Measurements from ENCODE around the gene MBTPS1. TPM values are rescaled to one million over a fixed set of nuclear protein-coding genes. Genes with fewer than 3 reads are reported as not detected.
A peak's percentile ranks its signal among the peaks of the same experiment; 100 is the strongest.
"Not testable (repeated sequence)": the region's sequence is repeated elsewhere in the genome, so short reads cannot be mapped to it uniquely, and the experiment has no call there.

Gene MBTPS1
- total RNA-seq, 6 experiments from 2014 or later: 34.5 to 45.6 (median 40.1) TPM

DNA sequence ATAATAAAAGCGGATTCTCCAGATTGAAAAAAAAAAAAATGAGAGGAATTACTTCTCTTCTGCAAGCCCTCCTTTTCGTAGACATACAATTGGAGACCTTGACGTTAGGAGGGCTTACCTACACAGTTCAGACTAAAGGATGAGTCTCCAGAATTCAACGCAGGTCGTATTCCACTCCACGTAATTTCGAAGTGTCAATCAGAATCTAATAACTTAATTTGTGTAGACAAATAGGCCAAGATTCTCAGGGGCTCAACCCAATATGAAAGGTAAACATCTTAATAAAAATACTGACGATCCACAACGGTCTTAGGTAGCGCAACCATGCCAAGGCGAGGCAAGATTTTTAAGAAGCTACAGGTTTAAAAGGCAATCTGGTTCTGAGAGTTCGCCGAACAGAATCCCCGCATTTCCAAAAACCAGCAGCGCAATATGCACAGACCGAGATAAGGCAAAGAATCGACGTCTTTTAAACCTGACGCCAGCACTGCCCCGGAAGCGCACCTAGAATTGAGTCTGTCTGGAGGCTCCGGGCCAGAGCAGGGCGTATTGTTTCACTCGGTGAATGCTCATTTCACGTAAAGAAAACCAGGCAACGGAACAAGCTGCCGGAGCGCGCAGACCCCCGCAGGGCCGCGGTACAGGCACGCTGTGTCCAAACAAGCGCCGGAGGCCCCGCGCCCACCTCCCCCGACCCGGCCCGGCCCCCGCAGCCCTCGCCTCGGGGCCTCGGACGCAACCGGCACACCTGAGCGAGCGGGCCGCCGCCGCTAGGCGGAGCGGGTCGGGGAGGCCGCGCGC, 623 bp downstream of the MBTPS1 start:
- TF ChIP-seq POLR2A (IDR thresholded peaks at IDR 0.05): no peak
- TF ChIP-seq, protein P1, sequence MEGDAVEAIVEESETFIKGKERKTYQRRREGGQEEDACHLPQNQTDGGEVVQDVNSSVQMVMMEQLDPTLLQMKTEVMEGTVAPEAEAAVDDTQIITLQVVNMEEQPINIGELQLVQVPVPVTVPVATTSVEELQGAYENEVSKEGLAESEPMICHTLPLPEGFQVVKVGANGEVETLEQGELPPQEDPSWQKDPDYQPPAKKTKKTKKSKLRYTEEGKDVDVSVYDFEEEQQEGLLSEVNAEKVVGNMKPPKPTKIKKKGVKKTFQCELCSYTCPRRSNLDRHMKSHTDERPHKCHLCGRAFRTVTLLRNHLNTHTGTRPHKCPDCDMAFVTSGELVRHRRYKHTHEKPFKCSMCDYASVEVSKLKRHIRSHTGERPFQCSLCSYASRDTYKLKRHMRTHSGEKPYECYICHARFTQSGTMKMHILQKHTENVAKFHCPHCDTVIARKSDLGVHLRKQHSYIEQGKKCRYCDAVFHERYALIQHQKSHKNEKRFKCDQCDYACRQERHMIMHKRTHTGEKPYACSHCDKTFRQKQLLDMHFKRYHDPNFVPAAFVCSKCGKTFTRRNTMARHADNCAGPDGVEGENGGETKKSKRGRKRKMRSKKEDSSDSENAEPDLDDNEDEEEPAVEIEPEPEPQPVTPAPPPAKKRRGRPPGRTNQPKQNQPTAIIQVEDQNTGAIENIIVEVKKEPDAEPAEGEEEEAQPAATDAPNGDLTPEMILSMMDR (IDR thresholded peaks at IDR 0.05): peak; percentile 21 to 45 (median 36)
- H3K4me3 ChIP-seq: peak overlapping the region; percentile 78 to 98 (median 96)
- H3K4me1 ChIP-seq: peaks cover 0 to 15% (median 0%) of the 10 kb centered on the region in 4 donors
- ATAC-seq (peak; percentile 35 to 45 (median 40)), DNase-seq (peak; percentile 64 to 73 (median 69))
- intact Hi-C loops (cut with DNase I): no loop called here
- H3K27me3 ChIP-seq: no peaks in the 10 kb centered on the region
- no peaks in the 10 kb centered on the region for H3K36me3 ChIP-seq
- H3K27ac ChIP-seq: peak overlapping the region; percentile 82 to 90 (median 84)
- no peaks in the 10 kb centered on the region for H3K9me3 ChIP-seq
- under 1% methylated on average over 24 of the region's 57 CpGs for WGBS (ENCODE audit: insufficient coverage, low coverage, low lambda C conversion rate, missing lambda C conversion rate)

DNA sequence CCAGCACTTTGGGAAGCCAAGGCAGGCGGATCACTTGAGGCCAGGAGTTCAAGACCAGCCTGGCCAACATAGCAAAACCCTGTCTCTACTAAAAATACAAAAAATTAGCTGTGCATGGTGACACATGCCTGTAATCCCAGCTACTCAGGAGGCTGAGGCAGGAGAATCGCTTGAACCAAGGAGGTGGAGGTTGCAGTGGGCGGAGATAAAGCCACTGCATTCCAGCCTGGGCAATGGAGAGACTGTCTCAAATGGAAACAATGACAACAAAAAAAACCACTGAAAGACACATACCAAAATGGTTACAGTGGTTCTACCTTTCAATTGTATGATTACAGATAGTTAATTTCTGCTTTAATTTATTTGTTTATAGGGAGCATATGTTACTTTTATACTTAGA, 4.8 kb downstream of the MBTPS1 start:
- H3K4me1 ChIP-seq: peaks cover 0 to 11% (median 0%) of the 10 kb centered on the region in 4 donors
- H3K4me3 ChIP-seq; H3K27ac ChIP-seq; H3K9me3 ChIP-seq; DNase-seq; ATAC-seq; H3K27me3 ChIP-seq; H3K36me3 ChIP-seq; intact Hi-C loops (cut with DNase I): not testable (repeated sequence)
- WGBS (ENCODE audit: insufficient coverage, low coverage, low lambda C conversion rate, missing lambda C conversion rate): 84% methylated on average over 3 of the region's 3 CpGs

DNA sequence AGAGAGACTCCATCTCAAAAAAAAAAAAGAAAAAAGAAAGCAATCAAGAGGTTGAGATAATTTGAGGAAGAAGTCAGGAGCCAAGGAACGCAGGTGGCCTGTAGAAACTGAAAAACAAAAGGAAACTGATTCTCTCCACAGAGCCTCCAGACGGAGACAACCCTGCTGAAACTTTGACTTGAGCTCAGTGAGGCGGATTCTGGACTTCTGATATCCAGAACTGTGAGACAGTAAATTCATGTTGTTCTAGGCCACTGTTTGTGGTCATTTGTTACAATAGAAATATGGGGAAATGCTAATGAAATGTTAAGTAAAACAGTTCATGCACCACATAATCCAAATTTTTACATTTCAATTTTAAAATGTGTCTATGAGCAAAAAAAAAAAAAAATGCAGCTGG, 5.2 kb downstream of the MBTPS1 start:
- DNase-seq: no peak
- 79% methylated on average over 2 of the region's 3 CpGs for WGBS (ENCODE audit: insufficient coverage, low coverage, low lambda C conversion rate, missing lambda C conversion rate)
- H3K4me3 ChIP-seq: no peak overlapping the region
- intact Hi-C loops (cut with DNase I): no loop called here
- no peaks in the 10 kb centered on the region for H3K9me3 ChIP-seq
- H3K4me1 ChIP-seq: peaks cover 0 to 11% (median 0%) of the 10 kb centered on the region in 4 donors
- H3K36me3 ChIP-seq: peaks cover 0 to 3% (median 0%) of the 10 kb centered on the region in 4 donors
- H3K27me3 ChIP-seq: no peaks in the 10 kb centered on the region
- no peak overlapping the region for H3K27ac ChIP-seq
- ATAC-seq: no peak
- TF ChIP-seq, protein P1 (IDR thresholded peaks at IDR 0.05): no peak
- no peak for TF ChIP-seq POLR2A (IDR thresholded peaks at IDR 0.05)

DNA sequence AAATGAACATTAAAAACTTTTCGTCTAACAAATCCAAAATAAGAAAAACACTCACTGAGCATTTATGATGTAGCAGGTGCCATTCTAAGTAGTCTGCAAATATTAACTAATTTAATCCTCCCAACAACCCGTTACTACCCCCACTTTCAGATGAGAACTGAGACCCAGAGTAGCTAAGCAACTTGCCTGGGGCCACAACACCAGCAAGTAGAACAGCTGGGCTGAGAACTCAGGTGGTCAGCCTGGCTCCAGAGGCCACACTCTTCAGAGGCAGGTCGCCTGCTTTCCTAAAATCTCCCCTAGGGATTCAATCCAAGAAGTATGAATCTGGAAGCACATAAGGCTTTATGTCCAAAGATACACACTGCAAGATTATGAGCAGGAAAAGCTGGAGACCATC, 6.2 kb downstream of the MBTPS1 start:
- Histone ChIP-seq H3K27ac (no peak overlapping the region), H3K27me3 (no peaks in the 10 kb centered on the region), H3K9me3 (no peaks in the 10 kb centered on the region), H3K4me3 (no peak overlapping the region), H3K36me3 (peaks cover 0 to 3% (median 0%) of the 10 kb centered on the region in 4 donors), H3K4me1 (peaks cover 0 to 7% (median 0%) of the 10 kb centered on the region in 4 donors)
- intact Hi-C loops (cut with DNase I): no loop called here
- DNase-seq (no peak), ATAC-seq (no peak)
- TF ChIP-seq, protein P1 (IDR thresholded peaks at IDR 0.05): no peak
- no peak for TF ChIP-seq POLR2A (IDR thresholded peaks at IDR 0.05)
- WGBS (ENCODE audit: insufficient coverage, low coverage, low lambda C conversion rate, missing lambda C conversion rate): 61% methylated on average over 2 of the region's 3 CpGs

DNA sequence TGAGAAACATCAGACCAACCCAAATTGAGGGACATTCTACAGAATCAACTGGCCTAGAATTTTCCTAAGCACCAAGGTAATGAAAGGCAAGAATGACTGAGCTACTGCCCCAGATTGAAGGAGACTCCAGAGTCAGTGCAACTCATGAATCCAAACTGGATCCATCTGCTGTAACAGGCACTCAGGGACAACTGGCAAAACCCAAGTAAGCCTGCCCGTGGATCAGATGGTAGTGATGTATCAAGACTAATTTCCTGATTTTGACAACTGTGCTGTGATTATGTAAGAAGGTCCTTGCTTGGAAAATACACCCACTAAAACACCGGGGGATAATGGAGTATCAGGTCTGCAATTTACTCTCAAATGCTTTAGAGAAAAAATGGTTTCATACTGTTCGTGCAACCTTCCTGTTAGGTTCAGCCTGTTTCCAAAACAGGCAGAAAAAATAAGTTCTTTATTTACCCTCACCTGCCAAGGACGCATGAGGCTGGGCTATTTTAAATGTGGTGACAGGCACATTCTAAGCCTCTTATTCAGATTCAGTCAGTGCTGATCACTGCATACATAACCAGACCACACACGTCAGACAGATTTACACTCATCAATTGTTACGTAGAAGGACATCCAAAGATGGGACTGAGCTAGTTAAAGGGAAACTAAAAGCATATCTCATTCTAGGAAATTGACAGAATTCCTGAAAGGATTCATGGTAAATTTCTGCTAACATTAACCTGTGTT, 7.0 kb downstream of the MBTPS1 start:
- TF ChIP-seq, protein P1 (IDR thresholded peaks at IDR 0.05): no peak
- no peak for TF ChIP-seq POLR2A (IDR thresholded peaks at IDR 0.05)
- Histone ChIP-seq H3K27ac (no peak overlapping the region), H3K27me3 (no peaks in the 10 kb centered on the region), H3K9me3 (no peaks in the 10 kb centered on the region), H3K36me3 (peaks cover 0 to 3% (median 0%) of the 10 kb centered on the region in 4 donors), H3K4me3 (no peak overlapping the region), H3K4me1 (no peaks in the 10 kb centered on the region)
- DNase-seq (no peak), ATAC-seq (no peak)
- 67% methylated on average over 5 of the region's 6 CpGs for WGBS (ENCODE audit: insufficient coverage, low coverage, low lambda C conversion rate, missing lambda C conversion rate)
- intact Hi-C loops (cut with DNase I): no loop called here
